SH-SY5Y (cell line): Measurements from ENCODE around the gene MOB3B.

ENCODE experiments used
- GATA2 ChIP-seq: IDR thresholded peaks from 2 replicates; pipeline ENCODE4 v1.6.1; 2011; ENCODE audit warnings: mild to moderate bottlenecking, low read depth, low read length
- GATA3 ChIP-seq: IDR thresholded peaks from 2 replicates; pipeline ENCODE4 v1.6.1; 2011; ENCODE audit warnings: low read depth, mild to moderate bottlenecking, low read length, moderate library complexity

The MOB3B gene

DNA sequence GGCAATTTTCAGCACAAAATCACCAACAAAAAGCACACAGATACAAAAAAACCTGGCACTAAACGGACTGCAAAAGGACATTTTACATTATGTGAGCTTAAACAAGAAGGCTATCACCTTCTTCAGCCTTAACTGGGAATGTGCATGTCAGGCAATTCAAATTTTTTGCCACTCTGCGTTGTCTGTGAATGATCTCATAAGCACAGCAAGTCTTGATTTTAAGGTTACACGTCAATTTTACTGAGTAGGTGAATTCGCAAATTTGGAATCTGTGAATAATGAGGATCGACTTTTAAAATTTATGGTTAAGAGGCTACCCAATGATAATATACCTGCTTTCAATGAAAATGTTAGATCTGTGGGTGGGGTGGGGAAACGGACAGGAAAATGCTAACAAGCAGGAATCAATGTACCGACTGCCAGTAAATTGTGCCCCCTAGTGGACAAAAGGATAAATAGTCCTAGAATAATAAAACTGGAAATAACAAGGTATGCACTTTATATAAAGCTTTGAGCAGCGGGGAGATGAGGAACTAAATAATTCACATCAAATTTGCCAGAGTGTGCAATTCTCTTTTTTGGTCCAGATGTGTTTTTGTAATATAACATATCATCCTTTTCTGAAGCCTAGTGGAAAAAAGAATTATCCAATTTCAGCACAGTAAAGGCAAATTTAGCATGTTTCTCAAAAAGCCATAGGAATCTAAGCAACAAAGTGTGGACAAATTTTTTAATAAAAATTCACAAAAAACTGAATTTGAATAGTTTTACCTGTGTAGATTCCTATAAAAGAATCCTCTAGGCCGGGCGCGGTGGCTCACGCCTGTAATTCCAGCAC is 253.2 kb downstream of the MOB3B start:
- TF ChIP-seq GATA2 (no peak), GATA3 (no peak)
